ENCODE data around the gene ANKRD42. TPM values are rescaled to one million over a fixed set of nuclear protein-coding genes. Genes with fewer than 3 reads are reported as not detected.
"Not testable (repeated sequence)": the region's sequence is repeated elsewhere in the genome, so short reads cannot be mapped to it uniquely, and the experiment has no call there.

The ANKRD42 gene
- total RNA-seq, 2 donors from 2014 or later: 2.4 to 3.4 TPM

DNA sequence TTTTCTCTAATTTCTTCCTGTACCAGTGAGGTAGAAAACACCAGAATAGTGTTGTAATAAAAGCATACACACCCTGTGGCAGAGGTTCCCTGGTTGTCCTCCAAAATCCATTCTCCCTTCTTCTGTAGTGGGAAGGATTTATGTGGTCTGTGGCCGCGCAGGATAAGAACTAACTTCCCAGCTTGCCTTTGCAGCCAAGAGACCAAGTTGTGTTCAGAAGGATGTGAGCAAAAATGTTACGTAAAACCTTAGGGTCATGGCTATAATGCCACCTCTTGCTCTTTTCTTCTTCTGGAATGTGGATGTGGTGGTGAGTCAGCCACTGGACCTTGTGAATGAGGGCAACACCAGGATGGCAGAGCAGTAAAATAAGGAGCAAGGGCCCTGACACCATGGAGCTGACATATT is 64.3 kb downstream of the ANKRD42 start:
- DNase-seq (ENCODE audit: low spot score in 2 of 2) (no peak), ATAC-seq (no peak)
- Mint-ChIP-seq H3K36me3 (no peaks in the 10 kb centered on the region), H3K27ac (no peak overlapping the region), H3K9me3 (no peaks in the 10 kb centered on the region)

DNA sequence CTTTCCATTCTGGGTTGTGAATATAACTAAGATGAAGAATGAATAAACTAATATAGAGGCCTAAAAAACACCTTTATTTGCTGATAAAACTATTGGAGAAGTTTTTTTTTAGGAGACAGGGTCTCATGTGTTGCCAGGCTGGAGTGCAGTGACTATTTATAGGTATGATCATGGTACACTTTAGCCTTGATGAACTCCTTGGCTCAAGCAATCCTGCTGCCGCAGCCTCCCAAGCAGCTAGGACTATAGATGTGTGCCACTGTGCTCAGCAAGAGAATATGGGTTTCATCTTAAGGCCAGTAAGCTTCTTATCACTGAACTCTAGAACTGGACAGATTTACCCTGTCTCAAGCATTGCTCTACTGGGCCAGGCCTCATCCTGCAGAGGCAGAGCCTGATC is 66.0 kb downstream of the ANKRD42 start:
- DNase-seq (ENCODE audit: low spot score in 2 of 2) (no peak), ATAC-seq (no peak)
- Mint-ChIP-seq H3K36me3 (no peaks in the 10 kb centered on the region), H3K27ac (no peak overlapping the region), H3K9me3 (no peaks in the 10 kb centered on the region)

GRCh38 chr11:83265331-83265730 is 71.8 kb downstream of the ANKRD42 start:
- no peak for ATAC-seq
- H3K27ac Mint-ChIP-seq: no peak overlapping the region
- DNase-seq (ENCODE audit: low spot score in 2 of 2): no peak
- H3K9me3 Mint-ChIP-seq: no peaks in the 10 kb centered on the region
- H3K36me3 Mint-ChIP-seq: peaks cover 10 to 18% of the 10 kb centered on the region in 2 donors

- not testable (repeated sequence) for H3K27ac Mint-ChIP-seq; DNase-seq (ENCODE audit: low spot score in 2 of 2); ATAC-seq; H3K9me3 Mint-ChIP-seq
- H3K36me3 Mint-ChIP-seq: peaks cover 29 to 38% of the 10 kb centered on the region in 2 donors
Measured at GRCh38 chr11:83269080-83269479, 75.6 kb downstream of the ANKRD42 start.

DNA sequence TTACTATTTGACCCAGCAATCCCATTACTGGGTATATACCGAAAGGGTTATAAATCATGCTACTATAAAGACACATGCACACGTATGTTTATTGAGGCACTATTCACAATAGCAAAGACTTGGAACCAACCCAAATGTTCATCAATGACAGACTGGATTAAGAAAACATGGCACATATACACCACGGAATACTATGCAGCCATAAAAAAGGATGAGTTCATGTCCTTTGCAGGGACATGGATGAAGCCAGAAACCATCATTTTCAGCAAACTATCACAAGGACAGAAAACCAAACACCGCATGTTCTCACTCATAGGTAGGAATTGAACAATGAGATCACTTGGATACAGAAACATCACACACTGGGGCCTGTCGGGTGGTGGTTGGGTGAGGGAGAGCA is 78.2 kb downstream of the ANKRD42 start:
- H3K27ac Mint-ChIP-seq; ATAC-seq; DNase-seq (ENCODE audit: low spot score in 2 of 2); H3K9me3 Mint-ChIP-seq: not testable (repeated sequence)
- peaks cover 29 to 38% of the 10 kb centered on the region in 2 donors for H3K36me3 Mint-ChIP-seq

- Mint-ChIP-seq H3K36me3 (peaks cover 29 to 38% of the 10 kb centered on the region in 2 donors), H3K9me3 (no peaks in the 10 kb centered on the region), H3K27ac (no peak overlapping the region)
- ATAC-seq: peak; percentile 55 to 78
- no peak for DNase-seq (ENCODE audit: low spot score in 2 of 2)
Measured at GRCh38 chr11:83272627-83273026, 79.1 kb downstream of the ANKRD42 start.

DNA sequence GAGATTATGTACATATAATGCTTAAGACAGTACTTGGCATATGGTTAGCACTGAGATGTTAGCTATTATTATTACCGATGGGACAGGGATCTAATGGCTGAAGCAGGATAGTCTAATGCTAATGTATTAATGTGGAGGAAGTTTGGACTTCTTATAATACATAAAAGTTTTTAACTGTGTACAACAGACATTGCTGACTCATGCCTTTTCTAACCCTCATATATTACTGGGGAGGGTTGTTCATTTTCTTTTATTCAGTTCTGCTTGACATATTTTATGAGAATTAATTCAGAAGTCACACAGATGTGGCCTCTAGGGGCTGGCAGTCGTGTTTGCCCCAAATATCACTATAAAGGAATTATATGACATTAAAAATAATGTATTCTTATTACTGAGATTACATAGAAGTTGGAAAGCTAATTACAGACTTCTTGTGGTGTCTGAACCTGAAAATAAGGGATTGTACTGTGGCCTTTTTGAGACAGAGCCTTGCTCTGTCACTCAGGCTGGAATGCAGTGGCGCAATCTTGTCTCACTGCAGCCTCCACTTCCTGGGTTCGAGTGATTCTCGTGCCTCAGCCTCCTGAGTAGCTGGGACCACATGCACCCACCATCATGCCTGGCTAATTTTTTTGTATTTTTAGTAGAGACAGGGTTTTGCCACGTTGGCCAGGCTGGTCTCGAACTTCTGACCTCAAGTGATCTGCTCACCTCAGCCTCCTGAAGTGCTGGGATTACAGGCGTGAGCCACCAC is 82.6 kb downstream of the ANKRD42 start:
- no peak for DNase-seq (ENCODE audit: low spot score in 2 of 2)
- H3K27ac Mint-ChIP-seq: no peak overlapping the region
- no peaks in the 10 kb centered on the region for H3K9me3 Mint-ChIP-seq
- no peak for ATAC-seq
- H3K36me3 Mint-ChIP-seq: peaks cover 9 to 28% of the 10 kb centered on the region in 2 donors

DNA sequence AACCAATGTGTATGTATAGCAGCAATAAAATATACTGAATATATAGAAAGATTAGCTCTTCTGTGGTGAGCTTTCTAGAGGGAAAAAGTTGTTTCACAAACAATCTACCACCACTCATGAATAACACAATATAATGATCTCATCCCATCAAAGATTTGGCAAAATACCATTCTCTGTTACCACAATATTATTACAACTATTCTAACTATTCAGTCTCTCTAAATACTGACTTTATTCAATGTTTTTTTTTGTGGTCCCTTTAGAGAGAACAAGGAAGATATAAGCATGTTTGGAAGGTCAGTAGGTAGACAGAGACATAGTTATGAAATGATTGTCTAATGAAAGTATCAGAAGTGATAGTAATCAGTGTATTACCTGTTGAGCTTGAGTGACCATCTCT is 84.8 kb downstream of the ANKRD42 start:
- Mint-ChIP-seq H3K36me3 (peaks cover 0 to 12% of the 10 kb centered on the region in 2 donors), H3K27ac (no peak overlapping the region), H3K9me3 (no peaks in the 10 kb centered on the region)
- DNase-seq (ENCODE audit: low spot score in 2 of 2) (no peak), ATAC-seq (no peak)

GRCh38 chr11:83280256-83280655 is 86.7 kb downstream of the ANKRD42 start:
- no peaks in the 10 kb centered on the region for H3K9me3 Mint-ChIP-seq
- peaks cover 8 to 21% of the 10 kb centered on the region in 2 donors for H3K36me3 Mint-ChIP-seq
- no peak overlapping the region for H3K27ac Mint-ChIP-seq
- DNase-seq (ENCODE audit: low spot score in 2 of 2) (no peak), ATAC-seq (no peak)

- Mint-ChIP-seq H3K9me3 (peaks cover 1% of the 10 kb centered on the region in 2 donors), H3K27ac (no peak overlapping the region), H3K36me3 (peaks cover 24 to 29% of the 10 kb centered on the region in 2 donors)
- ATAC-seq (no peak), DNase-seq (ENCODE audit: low spot score in 2 of 2) (no peak)
Measured at GRCh38 chr11:83282084-83282716, 88.7 kb downstream of the ANKRD42 start.

GRCh38 chr11:83284501-83285150 is 91.1 kb downstream of the ANKRD42 start:
- DNase-seq (ENCODE audit: low spot score in 2 of 2) (no peak), ATAC-seq (no peak)
- peak overlapping the region; percentile 98 to 99 for H3K27ac Mint-ChIP-seq
- peaks cover 4% of the 10 kb centered on the region in 2 donors for H3K9me3 Mint-ChIP-seq
- peaks cover 27 to 32% of the 10 kb centered on the region in 2 donors for H3K36me3 Mint-ChIP-seq

GRCh38 chr11:83285151-83285770 is 91.7 kb downstream of the ANKRD42 start:
- ATAC-seq: peak; percentile 61 to 74
- H3K9me3 Mint-ChIP-seq: peaks cover 4% of the 10 kb centered on the region in 2 donors
- H3K36me3 Mint-ChIP-seq: peaks cover 27 to 28% of the 10 kb centered on the region in 2 donors
- no peak for DNase-seq (ENCODE audit: low spot score in 2 of 2)
- peak overlapping the region; percentile 98 to 99 for H3K27ac Mint-ChIP-seq

DNA sequence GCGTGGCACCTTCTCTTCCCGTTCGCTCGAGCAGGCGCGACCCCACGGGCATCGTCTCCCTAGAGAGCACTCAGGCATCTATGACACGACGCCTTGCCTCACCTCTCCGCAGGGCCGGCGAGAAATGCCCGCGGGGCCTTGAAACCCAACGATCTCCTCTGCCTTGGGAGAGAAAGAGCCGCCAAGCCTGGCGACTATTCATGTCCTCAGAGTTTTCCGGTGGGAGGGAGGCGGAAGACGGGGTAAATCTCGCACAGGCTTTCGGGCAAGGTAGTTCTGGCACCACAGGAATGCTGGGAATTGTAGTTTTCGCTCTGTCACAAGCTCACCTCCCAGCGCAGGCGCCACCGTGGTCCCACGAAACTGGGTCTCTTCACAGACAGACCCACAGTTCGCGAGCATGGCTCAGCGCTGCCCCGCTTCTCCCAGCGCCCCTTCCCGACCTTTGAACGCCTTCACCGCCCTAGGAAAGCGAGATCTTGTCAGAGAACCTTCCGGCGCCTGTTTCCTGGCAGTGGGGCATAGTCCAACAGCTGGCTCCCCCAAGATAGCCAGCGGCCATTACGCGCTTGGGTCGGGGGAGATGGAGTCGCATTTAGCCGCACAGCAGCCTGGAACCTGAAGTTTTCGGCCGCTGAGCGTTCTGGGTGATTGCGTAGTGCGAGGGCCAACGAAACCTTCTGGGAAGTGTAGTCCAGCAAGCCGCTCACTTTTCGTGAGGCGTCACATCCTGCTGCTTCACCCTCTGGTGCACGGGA is 92.4 kb downstream of the ANKRD42 start, which contains the start of gene CCDC90B:
Gene CCDC90B, minus strand, starts transcription at position 597 of the 758 bp plus-strand sequence. Its CDS starts 395 bp downstream, at position 202.
- H3K9me3 Mint-ChIP-seq: peaks cover 4% of the 10 kb centered on the region in 2 donors
- peak within 1 kb of the TSS; percentile 98 to 99 for H3K27ac Mint-ChIP-seq
- peak; percentile 92 to 93 for ATAC-seq
- peaks cover 24 to 27% of the 10 kb centered on the region in 2 donors for H3K36me3 Mint-ChIP-seq
- DNase-seq (ENCODE audit: low spot score in 2 of 2): peak; percentile 83 to 87

- H3K36me3 Mint-ChIP-seq: peaks cover 24 to 27% of the 10 kb centered on the region in 2 donors
- peaks cover 4% of the 10 kb centered on the region in 2 donors for H3K9me3 Mint-ChIP-seq
- ATAC-seq: no peak
- peak overlapping the region in 1 of 2 donors; percentile 99 for H3K27ac Mint-ChIP-seq
- DNase-seq (ENCODE audit: low spot score in 2 of 2): no peak
Measured at GRCh38 chr11:83287631-83288030, 94.1 kb downstream of the ANKRD42 start.

GRCh38 chr11:83292709-83293456 is 99.4 kb downstream of the ANKRD42 start:
- Mint-ChIP-seq H3K9me3 (no peaks in the 10 kb centered on the region), H3K36me3 (no peaks in the 10 kb centered on the region), H3K27ac (peak overlapping the region in 1 of 2 donors; percentile 57)
- peak in 1 of 2 donors; percentile 43 for DNase-seq (ENCODE audit: low spot score in 2 of 2)
- peak; percentile 70 to 92 for ATAC-seq

Measured in activated naive CD4-positive, alpha-beta T cell treated with anti-CD3 and anti-CD28 coated beads, Interleukin-2, amount 50 U/mL, for 72 hours (primary cell).